ENCODE results near the gene TNS3. TPM values are rescaled to one million over a fixed set of nuclear protein-coding genes. Genes with fewer than 3 reads are reported as not detected.

The TNS3 gene
- total RNA-seq, 8 experiments from 2014 or later = 2.6 to 49.9 (median 8.7) TPM

- in situ Hi-C loops (cut with MboI; ENCODE audit: low pct_unique_long_range_greater_than_20kb in 2 of 9, low sequenced_read_pairs in 9 of 9, unreplicated experiment in 9 of 9) = no loop called here
- Histone ChIP-seq H3K4me1 (replicated peaks in 1 of 2) (peaks cover 8 to 10% of the 10 kb centered on the region in 2 donors), H3K27ac (no peak overlapping the region), H3K4me3 (no peak overlapping the region)
- 0 to 92% (median 77%) methylated on average over 1 to 8 of the region's 11 CpGs; no CpG with 5 or more reads in 1 of the 10 experiments for WGBS, 10 experiments
- ATAC-seq (replicated peaks in 6 of 8) = no peak
These were observed 2.0 kb upstream of the TNS3 start for GRCh38 chr7:47583739-47584535.

GRCh38 chr7:47582764-47583738 is 1.1 kb upstream of the TNS3 start:
- in situ Hi-C loops (cut with MboI; ENCODE audit: low pct_unique_long_range_greater_than_20kb in 2 of 9, low sequenced_read_pairs in 9 of 9, unreplicated experiment in 9 of 9) = no loop called here

GRCh38 chr7:47581438-47581803 is 490 bp downstream of the TNS3 start:
- H3K4me3 ChIP-seq = peak overlapping the region; percentile 43 to 81 (median 56)
- WGBS, 10 experiments = no CpG with 5 or more reads among the region's 33 CpGs
- H3K4me1 ChIP-seq (replicated peaks in 1 of 2) = peaks cover 8 to 10% of the 10 kb centered on the region in 2 donors
- peak; percentile 12 to 65 (median 55) for ATAC-seq (replicated peaks in 6 of 8)
- in situ Hi-C loops (cut with MboI; ENCODE audit: low pct_unique_long_range_greater_than_20kb in 2 of 9, low sequenced_read_pairs in 9 of 9, unreplicated experiment in 9 of 9) = no loop called here
- H3K27ac ChIP-seq = no peak overlapping the region

More at GRCh38 chr7:47582764-47583738, 1.1 kb upstream of the TNS3 start:
- Histone ChIP-seq H3K4me3 (no peak overlapping the region), H3K4me1 (replicated peaks in 1 of 2) (peaks cover 8 to 10% of the 10 kb centered on the region in 2 donors), H3K27ac (no peak overlapping the region)
- 20 to 100% (median 83%) methylated on average over 1 to 8 of the region's 15 CpGs; no CpG with 5 or more reads in 1 of the 10 experiments for WGBS, 10 experiments
- no peak for ATAC-seq (replicated peaks in 6 of 8)

GRCh38 chr7:47580811-47581331 is 1.0 kb downstream of the TNS3 start:
- Histone ChIP-seq H3K4me3 (peak overlapping the region; percentile 43 to 81 (median 56)), H3K27ac (no peak overlapping the region), H3K4me1 (replicated peaks in 1 of 2) (peaks cover 8 to 10% of the 10 kb centered on the region in 2 donors)
- in situ Hi-C loops (cut with MboI; ENCODE audit: low pct_unique_long_range_greater_than_20kb in 2 of 9, low sequenced_read_pairs in 9 of 9, unreplicated experiment in 9 of 9) = no loop called here
- 0 to 6% (median 0%) methylated on average over 1 to 5 of the region's 15 CpGs; no CpG with 5 or more reads in 4 of the 10 experiments for WGBS, 10 experiments
- peak; percentile 20 to 56 (median 39) for ATAC-seq (replicated peaks in 6 of 8)

GRCh38 chr7:47580175-47580706 is 1.7 kb downstream of the TNS3 start:
- H3K4me3 ChIP-seq = peak overlapping the region in 3 of 5 donors; percentile 56 to 81 (median 58)

GRCh38 chr7:47579458-47579857 is 2.5 kb downstream of the TNS3 start:
- WGBS, 10 experiments = 100% methylated on average over 1 of the region's 3 CpGs; no CpG with 5 or more reads in 9 of the 10 experiments
- in situ Hi-C loops (cut with MboI; ENCODE audit: low pct_unique_long_range_greater_than_20kb in 2 of 9, low sequenced_read_pairs in 9 of 9, unreplicated experiment in 9 of 9) = no loop called here
- H3K27ac ChIP-seq = no peak overlapping the region
- H3K4me1 ChIP-seq (replicated peaks in 1 of 2) = peaks cover 8 to 13% of the 10 kb centered on the region in 2 donors
- ATAC-seq (replicated peaks in 6 of 8) = no peak
- H3K4me3 ChIP-seq = no peak overlapping the region

More at GRCh38 chr7:47580175-47580706, 1.7 kb downstream of the TNS3 start:
- peaks cover 8 to 10% of the 10 kb centered on the region in 2 donors for H3K4me1 ChIP-seq (replicated peaks in 1 of 2)
- in situ Hi-C loops (cut with MboI; ENCODE audit: low pct_unique_long_range_greater_than_20kb in 2 of 9, low sequenced_read_pairs in 9 of 9, unreplicated experiment in 9 of 9) = no loop called here
- no peak overlapping the region for H3K27ac ChIP-seq
- peak in 3 of 8 experiments; percentile 8 to 18 (median 15) for ATAC-seq (replicated peaks in 6 of 8)
- WGBS, 10 experiments = 10 to 100% (median 42%) methylated on average over 1 to 6 of the region's 7 CpGs; no CpG with 5 or more reads in 3 of the 10 experiments

- Histone ChIP-seq H3K4me1 (replicated peaks in 1 of 2) (peaks cover 15 to 20% of the 10 kb centered on the region in 2 donors), H3K27ac (no peak overlapping the region), H3K4me3 (no peak overlapping the region)
- ATAC-seq (replicated peaks in 6 of 8) = peak in 1 of 8 experiments; percentile 10
- WGBS, 10 experiments = 0 to 98% (median 88%) methylated on average over 1 to 7 of the region's 18 CpGs; no CpG with 5 or more reads in 3 of the 10 experiments
- in situ Hi-C loops (cut with MboI; ENCODE audit: low pct_unique_long_range_greater_than_20kb in 2 of 9, low sequenced_read_pairs in 9 of 9, unreplicated experiment in 9 of 9) = no loop called here
These were observed 3.2 kb downstream of the TNS3 start for GRCh38 chr7:47578579-47579270.

- 20 to 100% (median 90%) methylated on average over 1 to 9 of the region's 14 CpGs; no CpG with 5 or more reads in 1 of the 10 experiments for WGBS, 10 experiments
- peaks cover 18 to 29% of the 10 kb centered on the region in 2 donors for H3K4me1 ChIP-seq (replicated peaks in 1 of 2)
- no peak for ATAC-seq (replicated peaks in 6 of 8)
- H3K27ac ChIP-seq = no peak overlapping the region
- in situ Hi-C loops (cut with MboI; ENCODE audit: low pct_unique_long_range_greater_than_20kb in 2 of 9, low sequenced_read_pairs in 9 of 9, unreplicated experiment in 9 of 9) = no loop called here
- H3K4me3 ChIP-seq = no peak overlapping the region
These were observed 4.5 kb downstream of the TNS3 start for GRCh38 chr7:47577321-47577919.

GRCh38 chr7:47576866-47577306 is 5.0 kb downstream of the TNS3 start:
- no peak for ATAC-seq (replicated peaks in 6 of 8)
- WGBS, 10 experiments = 20 to 100% (median 82%) methylated on average over 1 to 10 of the region's 15 CpGs; no CpG with 5 or more reads in 1 of the 10 experiments
- in situ Hi-C loops (cut with MboI; ENCODE audit: low pct_unique_long_range_greater_than_20kb in 2 of 9, low sequenced_read_pairs in 9 of 9, unreplicated experiment in 9 of 9) = no loop called here
- Histone ChIP-seq H3K4me3 (no peak overlapping the region), H3K4me1 (replicated peaks in 1 of 2) (peaks cover 18 to 32% of the 10 kb centered on the region in 2 donors), H3K27ac (no peak overlapping the region)

GRCh38 chr7:47576031-47576865 is 5.7 kb downstream of the TNS3 start:
- in situ Hi-C loops (cut with MboI; ENCODE audit: low pct_unique_long_range_greater_than_20kb in 2 of 9, low sequenced_read_pairs in 9 of 9, unreplicated experiment in 9 of 9) = no loop called here
- WGBS, 10 experiments = 60 to 96% (median 86%) methylated on average over 1 to 10 of the region's 13 CpGs; no CpG with 5 or more reads in 4 of the 10 experiments
- no peak overlapping the region for H3K4me3 ChIP-seq
- peaks cover 22 to 37% of the 10 kb centered on the region in 2 donors for H3K4me1 ChIP-seq (replicated peaks in 1 of 2)
- peak in 1 of 8 experiments; percentile 9 for ATAC-seq (replicated peaks in 6 of 8)
- no peak overlapping the region for H3K27ac ChIP-seq
